NOMO-1 treated with DMSO at 0.1 percent for 48 hours (cell line): ENCODE measurements around the gene EIF2B2.

Source experiments
- DNase-seq: peaks from one replicate; lab custom pipeline; 2025; ENCODE audit not compliant: unreplicated experiment; lab: John Stamatoyannopoulos, UW

EIF2B2 gene

GRCh38 chr14:75042035-75042434 is 39.3 kb downstream of the EIF2B2 start:
- DNase-seq, result no peak

GRCh38 chr14:75044322-75044721 is 41.6 kb downstream of the EIF2B2 start:
- DNase-seq, result no peak

- no peak for DNase-seq
Observed at GRCh38 chr14:75044752-75045151, 42.0 kb downstream of the EIF2B2 start.

GRCh38 chr14:75046275-75046674 is 43.6 kb downstream of the EIF2B2 start:
- DNase-seq, result no peak

- no peak for DNase-seq
Observed at GRCh38 chr14:75046899-75047298, 44.2 kb downstream of the EIF2B2 start.

GRCh38 chr14:75047506-75047905 is 44.8 kb downstream of the EIF2B2 start:
- no peak for DNase-seq

- no peak for DNase-seq
Observed at GRCh38 chr14:75048101-75048500, 45.4 kb downstream of the EIF2B2 start.

- no peak for DNase-seq
Observed at GRCh38 chr14:75049136-75049535, 46.4 kb downstream of the EIF2B2 start.

- DNase-seq, result peak; percentile 47
Observed at GRCh38 chr14:75049731-75050201, 47.0 kb downstream of the EIF2B2 start.

- DNase-seq, result peak; percentile 51
Observed at GRCh38 chr14:75050852-75051555, 48.3 kb downstream of the EIF2B2 start, which contains the start of gene MLH3. Gene MLH3, minus strand, starts transcription at chr14:75051467. Its CDS starts 1,812 bp downstream, at chr14:75049655.

GRCh38 chr14:75051556-75051899 is 48.8 kb downstream of the EIF2B2 start:
- DNase-seq, result no peak

- DNase-seq, result no peak
Observed at GRCh38 chr14:75053396-75054291, 50.9 kb downstream of the EIF2B2 start.

- no peak for DNase-seq
Observed at GRCh38 chr14:75054421-75054820, 51.7 kb downstream of the EIF2B2 start.

GRCh38 chr14:75059642-75060041 is 56.9 kb downstream of the EIF2B2 start:
- no peak for DNase-seq

- no peak for DNase-seq
Observed at GRCh38 chr14:75060420-75060819, 57.7 kb downstream of the EIF2B2 start.
